COLO829 (cell line): ENCODE measurements around the gene SPAAR.
"Not testable (repeated sequence)": the region's sequence is repeated elsewhere in the genome, so short reads cannot be mapped to it uniquely, and the experiment has no call there.

Source experiments
- DNase-seq: peaks from one replicate; pipeline ENCODE4 v3.0.0; 2012; ENCODE audit warnings: low spot score

Gene SPAAR

DNA sequence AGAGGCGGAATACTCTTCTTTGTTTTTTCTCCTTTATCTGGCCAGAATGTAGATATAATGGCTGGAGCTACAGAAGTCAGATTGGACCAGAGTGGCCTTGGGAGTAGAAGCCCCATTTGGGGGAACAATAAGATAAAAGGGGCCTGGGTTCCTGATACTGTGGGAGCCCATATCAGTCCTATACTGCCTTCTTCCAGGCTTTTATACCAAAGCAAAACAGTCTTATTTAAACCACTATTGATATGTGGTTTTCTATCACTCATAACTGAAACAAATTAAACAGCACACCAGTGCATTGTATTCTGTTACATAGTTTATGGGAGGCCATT, 14.3 kb downstream of the SPAAR start:
- DNase-seq: no peak

DNA sequence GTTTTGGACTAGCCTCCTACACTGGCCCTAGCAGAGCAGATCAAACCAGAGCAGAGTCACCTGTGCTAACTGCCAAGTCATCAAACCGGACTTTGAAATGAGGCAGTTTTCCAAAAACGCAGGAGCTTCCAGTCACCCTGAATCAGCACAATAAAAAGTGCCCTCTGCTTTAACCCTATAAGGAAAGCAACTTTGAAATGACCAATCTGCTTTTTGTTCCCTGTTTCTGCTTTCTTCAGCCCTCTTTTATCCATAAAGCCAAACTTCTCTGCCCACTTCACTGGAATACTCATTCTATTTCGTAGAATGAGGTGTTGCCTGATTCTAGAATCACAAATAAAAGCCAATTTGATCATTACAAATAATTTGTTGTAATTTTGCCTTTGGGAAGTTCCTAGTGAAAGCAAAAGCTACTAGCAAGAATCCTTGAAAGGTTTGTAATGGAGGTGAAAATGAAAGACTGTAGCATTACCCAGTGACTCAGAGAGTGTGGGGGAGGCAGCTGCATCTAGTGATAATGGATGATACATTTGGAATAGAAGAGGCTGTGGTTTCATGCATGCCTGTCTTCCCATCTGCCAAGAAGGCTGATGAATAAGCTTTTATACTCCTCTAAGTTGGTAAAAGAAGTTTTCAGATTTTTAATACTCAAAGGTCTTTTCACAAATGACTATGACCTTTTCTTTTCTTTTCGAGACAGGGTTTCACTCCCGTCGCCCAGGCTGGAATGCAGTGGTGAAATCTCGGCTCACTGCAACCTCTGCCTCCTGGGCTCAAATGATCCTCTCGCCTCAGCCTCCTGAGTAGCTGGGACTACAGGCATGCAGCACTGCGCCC, 14.9 kb downstream of the SPAAR start:
- peak; percentile 95 for DNase-seq

DNA sequence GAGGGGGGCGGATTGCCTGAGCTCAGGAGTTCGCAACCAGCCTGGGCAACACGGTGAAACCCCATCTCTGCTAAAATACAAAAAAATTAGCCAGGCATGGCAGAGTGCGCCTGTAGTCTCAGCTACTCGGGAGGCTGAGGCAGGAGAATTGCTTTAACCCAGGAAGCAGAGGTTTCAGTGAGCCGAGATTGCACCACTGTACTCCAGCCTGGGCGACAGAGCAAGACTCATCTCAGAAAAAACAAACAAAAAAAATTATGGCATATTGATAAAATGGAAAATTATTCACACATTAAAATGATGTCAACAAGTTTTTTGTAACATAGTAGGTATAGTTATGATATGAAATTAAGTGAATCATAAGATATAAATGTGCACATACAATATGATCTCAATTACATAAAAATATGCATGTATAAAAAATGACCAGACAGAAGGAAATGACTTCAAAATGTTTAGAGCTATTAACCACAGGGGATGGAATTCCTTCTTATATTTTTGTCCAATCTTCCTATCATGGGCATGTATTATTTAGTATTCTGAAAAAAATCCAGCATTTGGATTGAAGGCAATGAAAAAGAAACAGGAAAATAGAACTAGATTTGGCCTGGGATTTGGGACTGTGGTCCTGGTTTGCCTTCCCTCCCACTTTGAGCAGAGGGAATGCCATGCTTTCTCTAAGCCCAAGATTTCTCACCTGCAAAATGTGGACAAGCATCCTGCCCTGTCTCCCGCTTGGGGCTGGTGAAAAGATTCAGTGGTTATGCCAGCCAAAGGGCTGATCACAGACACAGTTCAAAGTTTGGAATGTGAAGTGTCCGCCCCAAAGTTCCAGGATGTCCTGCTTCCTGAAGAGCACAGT, 19.5 kb downstream of the SPAAR start:
- no peak for DNase-seq

DNA sequence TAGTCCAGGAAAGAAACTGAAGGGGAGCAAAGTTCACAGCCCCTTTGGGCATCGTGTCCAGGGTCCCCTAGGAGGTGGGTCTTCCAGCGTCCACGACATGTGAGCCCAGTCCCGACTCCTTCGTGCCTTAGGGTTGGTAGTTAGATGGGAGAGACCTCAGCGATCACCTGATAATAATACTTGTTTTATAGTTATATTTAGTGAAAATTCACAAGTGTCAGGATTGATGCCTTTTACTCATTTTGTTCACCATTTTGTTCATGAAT, 20.1 kb downstream of the SPAAR start:
- DNase-seq: no peak

DNA sequence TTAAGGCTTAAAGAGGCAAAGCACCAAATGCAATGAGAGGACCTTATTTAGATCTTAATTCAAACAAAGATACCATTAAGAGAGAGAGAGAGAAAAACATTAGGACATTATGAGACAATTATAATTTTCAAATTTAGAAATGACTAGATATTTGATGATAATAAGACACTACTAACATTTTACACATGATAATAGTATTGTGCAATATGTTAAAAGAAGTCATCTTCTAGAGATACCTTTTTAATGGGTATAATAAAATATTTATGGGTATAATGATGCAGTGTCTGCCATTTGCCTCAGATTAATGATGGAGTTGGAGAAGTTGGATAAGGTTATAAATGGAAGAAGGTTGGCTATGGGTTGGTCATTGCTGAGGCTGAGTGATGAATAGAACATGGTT, 21.2 kb downstream of the SPAAR start:
- no peak for DNase-seq

DNA sequence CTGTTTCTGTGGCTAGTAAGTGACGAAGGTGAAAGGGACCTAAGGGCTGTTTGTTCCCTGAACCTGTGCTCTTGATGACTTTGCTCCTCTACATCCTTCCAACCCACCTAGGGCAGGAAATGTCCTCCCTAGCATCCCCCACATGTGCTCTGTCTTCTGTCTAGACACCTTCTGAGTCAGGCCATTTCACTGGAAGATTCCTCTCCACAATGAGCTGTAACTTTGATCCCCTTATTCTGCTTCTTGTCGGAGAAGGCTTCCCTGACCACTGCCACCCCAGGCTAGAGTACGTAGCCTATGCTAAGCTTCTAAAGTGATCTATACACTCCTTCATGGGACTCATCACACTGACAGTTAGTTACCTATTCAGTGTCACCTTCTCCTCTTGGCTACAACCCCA, 21.7 kb downstream of the SPAAR start:
- DNase-seq: no peak

DNA sequence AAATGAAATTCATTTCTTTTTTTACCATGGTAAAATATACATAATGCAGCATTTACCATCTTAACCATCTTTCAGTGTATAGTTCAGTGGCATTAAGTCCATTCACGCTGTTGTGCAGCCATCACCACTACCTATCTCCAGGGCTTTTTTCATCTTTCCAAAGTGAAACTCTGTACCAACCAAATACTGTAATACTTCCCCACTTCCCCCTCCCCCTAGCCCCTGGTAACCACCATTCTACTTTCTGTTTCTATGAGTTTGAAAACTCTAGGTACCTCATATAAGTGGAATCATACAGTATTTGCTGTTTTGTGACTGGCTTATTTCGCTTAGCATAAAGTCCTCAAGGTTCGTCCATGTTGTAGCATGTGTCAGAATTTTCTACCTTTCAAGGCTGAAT, 23.4 kb downstream of the SPAAR start:
- no peak for DNase-seq

DNA sequence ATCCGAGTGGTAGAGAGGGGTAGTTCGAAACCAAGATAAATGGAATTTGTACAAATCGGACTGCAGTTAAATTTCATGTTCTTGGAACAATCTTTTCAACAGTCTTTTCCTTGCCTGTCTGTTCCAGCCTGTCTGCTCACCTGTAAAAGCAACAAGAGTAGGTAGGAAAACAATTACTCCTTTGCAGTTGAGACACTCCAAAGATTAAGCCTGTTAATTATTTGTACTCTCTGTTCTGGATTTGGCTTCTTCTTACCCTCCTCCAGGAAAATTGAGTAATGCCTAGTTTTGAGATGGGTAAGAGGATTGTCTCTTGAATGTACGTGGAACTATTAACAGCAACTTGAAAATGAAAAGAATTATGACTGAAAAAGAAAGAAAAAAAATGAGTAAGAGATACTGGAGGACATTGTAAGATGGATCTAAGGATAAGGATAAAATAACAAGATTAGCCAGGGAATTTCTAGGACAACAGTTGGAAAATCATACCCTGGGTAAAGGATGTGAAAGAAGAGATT, 24.3 kb downstream of the SPAAR start:
- DNase-seq: no peak

DNA sequence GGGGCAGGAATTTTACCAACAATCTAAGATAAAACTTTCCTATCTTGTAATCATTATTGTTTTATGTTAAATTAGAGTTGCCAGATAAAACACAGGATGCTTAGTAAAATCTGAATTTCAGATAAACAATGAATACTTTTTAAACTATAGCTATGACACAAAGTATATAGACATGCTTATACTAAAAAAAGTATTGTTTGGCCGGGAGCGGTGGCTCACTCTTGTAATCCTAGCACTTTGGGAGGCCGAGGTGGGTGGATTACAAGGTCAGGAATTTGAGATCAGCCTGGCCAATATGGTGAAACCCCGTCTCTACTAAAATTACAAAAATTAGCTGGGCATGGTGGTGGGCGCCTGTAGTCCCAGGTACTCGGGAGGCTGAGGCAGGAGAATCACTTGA, 24.8 kb downstream of the SPAAR start:
- DNase-seq: not testable (repeated sequence)

DNA sequence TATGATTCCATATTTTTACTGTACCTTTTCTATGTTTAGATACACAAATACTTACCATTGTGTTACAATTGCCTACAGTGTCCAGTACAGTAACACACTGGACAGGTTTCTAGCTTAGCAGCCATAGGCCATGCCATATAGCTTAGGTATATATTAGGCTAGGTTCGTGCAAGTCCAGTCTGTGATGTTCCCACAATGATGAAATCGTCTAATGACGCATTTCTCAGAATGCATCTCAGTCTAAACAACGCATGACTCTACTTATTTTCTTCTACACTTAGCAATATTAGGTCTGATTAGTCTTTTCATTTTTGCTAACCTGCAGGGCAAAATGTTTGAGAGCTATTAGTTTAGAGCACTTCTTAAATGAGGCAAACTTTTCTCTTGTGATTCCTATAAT, 26.0 kb downstream of the SPAAR start:
- DNase-seq: no peak

DNA sequence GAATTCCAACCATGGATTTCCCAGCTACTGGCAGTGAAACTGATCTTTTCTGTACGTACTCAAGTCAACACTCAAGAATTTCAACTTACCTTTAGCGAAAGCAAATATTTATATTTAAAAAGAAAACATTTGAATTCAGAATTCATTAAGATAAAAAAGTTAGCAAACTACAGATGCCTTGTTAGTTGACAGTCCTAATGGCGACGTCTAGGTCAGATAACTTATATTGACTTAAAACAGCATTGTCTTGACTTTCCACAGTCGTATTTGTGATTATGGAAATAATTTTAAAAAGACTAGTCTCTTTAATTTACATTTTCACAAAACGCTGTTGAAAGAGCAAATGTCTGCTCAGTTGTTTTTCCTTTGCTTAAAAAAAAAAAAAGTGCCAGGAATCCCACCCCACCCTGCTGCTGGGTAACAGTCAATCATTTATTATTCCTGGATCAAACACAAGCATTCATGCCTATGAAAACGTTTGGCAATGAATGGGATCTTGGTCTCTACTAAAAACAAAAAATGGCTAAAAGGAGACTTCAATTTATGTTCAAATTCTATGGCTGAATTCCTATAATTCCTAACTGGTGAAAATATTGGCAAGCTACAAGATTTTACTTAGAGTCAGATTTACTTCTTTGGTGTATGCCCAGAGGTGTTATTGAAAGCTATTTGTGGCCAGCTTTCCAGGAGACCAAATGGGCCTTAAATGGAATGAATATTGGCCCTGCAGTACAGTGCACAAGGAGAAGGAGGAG, 26.6 kb downstream of the SPAAR start:
- peak; percentile 90 for DNase-seq

DNA sequence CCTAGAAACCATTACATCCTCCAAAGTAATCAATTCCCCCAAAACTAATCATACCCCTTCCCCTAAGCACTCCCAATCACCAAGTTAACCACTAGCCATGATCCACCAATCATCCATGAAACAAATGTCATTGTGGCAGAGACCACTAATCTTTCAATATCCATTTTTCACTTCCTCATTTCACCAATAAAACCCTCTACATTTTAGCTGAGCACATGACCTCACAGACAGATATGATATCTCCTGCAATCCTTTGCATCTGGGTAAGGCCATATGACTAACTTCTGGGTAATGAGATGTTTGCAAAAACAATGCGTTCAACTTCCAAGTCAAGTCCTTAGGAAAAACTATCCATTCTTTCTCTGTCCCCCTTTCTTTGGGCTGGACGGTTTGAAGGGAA, 27.9 kb downstream of the SPAAR start:
- DNase-seq: no peak

DNA sequence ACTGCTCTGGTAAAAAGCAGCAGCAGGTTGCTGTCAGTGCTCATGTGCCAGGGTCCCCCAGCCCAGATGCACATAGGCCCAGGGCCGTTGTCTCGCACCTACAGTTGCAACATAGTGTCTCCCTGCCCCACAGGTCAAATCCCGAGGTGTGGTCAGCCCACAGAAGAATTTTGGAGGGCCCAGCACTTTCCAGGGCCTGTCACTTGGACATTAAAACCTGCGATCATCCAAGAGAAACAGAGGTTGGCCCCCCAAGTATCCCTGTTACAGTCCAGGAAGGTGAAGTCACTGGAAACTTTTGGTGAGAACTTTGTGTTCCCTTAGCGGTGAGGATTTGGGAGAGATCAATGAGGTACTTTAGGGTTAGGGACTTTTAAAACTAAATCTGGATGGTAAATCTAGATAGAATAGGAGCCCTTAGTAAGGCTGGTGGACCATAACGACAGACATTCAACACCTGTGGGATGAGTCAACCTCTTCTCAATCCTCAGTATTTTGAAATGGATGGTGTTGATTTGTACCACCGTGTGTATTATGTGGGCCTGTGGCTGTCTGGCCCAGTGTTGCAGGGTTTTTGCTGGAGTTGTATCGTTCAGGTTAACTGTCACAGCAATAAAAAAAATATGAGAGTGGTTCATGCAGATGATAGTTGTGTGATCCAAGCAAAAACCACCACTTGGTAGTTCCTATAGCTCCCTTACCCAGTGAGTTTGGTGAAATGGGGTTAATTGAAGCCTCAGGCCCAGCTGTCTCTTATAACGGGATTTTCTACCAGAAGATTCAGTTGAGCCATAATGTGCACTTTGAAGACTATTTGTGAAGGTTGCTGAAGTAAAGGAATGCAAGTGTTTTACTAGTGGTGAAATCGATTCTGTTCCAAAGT, 29.4 kb downstream of the SPAAR start:
- no peak for DNase-seq

DNA sequence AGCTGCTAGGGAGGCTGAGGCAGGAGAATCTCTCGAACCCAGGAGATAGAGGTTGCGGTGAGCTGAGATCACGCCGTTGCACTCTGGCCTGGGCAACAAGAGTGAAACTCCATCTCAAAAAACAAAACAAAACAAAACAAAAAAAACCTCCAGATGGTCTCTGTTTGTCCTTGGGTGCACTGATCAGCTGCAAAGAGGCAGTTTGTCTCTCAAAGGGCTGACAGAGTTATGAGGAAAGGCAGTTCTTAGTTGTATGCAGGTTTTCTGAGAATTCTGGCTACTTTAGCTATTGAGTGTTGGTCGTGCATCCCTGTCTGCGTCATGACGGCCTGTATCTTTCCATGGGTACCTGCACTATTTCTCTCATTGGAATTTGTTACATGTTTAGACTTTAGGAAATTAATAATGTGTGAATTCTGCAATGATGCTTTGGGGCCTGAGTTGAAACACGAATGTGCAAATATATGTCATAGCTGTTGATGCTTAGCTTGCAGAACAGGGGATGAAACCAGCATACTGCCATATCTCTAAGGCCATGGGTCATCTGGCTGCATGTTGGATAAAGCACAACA, 30.5 kb downstream of the SPAAR start:
- DNase-seq: no peak

DNA sequence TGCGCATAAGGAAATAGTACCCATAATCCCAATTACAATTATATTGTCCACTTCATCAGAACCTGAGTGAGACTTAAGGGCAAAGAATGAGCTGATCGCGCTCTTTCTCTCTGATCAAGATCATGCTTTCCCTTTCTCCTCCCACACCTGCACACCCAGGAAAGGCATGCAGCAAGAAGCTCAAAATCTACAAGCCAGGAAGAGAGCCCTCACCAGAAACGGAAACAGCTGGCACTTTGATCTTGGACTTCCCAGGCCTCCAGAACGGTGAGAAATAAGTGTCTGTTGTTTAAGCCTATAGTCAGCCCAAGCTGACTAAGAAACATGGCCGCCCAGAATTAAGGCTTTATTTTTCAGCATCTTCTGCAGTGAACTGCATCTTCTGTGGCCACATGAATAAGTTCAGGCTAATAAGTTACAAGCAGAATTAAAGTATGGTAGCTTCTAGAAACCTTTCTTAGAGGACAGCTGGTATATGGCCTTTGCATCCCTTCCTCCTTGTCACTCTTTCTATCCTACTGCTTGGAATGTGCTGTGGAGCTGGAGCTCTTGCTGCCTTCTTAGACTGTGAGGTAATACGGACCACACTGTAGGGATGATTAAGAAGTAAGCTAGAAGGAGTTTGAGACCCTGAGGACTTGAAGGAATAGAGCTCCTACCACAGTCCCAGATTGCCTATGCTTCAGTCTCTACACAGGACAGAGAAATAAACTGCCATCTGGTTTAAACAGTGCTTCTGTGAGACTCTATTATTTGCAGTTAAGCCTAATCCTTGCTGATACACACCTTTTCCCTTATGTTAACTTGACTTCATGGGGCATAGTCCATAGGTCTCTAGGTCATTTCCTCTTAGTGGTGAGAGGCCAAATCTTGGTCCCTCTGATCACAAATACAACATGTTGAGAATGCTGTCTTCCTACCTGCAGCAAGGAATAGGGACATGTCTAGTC, 31.4 kb downstream of the SPAAR start:
- DNase-seq: no peak

DNA sequence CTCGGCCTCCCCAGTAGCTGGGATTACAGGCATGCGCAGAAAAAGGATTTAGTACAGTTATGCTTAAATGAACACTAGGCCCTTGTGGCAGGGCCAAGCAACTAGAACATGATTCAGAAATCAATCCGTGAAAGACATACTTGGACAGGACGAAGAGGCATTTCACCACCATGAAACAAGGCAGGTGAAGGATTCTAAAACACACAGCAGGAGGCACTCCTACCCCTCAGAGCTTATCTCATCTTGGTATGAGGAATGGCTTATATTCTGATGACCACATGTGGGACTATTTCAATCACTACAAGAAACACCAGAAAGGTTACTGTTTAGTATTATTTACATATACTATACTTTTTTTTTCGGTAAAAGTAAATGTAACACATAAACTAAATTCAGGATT, 33.0 kb downstream of the SPAAR start:
- DNase-seq: no peak

DNA sequence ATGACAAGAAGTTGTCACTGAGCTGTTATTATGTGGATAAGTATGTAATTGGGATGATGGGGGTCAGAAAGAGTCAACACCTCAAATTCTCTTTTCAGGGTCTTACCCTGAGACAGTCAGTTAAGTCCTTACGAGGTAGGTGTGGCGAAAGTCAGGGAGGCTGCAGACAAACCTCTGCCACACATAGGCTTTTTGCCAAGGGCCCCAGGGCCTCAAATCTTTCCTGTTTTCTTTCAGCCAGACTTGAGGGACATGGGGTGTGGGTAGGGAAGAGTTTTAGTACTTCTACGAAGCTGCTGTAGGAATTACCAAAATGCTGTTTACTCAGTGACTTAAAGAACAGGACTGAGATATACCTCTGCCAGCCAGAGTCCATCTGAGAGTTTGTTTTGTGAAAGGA, 34.9 kb downstream of the SPAAR start:
- no peak for DNase-seq

DNA sequence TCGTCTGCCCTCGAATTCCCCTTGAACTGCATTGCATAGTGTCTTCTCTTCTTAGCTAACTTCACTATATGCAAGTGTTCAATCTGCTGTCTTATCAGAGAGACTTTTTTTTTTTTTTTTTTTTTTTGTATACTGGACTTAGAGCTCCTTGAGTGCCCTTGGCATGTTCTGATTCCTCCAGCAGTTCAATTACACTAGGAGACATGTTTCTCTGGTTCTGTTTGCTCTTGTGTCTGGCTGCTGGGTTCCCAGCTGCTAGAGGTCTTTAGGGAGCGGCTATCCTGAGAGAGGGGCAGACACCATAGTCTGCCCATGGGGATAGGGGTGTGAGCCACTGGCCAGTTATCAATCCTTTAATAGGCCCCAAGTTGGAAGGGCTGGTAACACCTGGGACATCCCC, 35.6 kb downstream of the SPAAR start:
- DNase-seq: no peak

DNA sequence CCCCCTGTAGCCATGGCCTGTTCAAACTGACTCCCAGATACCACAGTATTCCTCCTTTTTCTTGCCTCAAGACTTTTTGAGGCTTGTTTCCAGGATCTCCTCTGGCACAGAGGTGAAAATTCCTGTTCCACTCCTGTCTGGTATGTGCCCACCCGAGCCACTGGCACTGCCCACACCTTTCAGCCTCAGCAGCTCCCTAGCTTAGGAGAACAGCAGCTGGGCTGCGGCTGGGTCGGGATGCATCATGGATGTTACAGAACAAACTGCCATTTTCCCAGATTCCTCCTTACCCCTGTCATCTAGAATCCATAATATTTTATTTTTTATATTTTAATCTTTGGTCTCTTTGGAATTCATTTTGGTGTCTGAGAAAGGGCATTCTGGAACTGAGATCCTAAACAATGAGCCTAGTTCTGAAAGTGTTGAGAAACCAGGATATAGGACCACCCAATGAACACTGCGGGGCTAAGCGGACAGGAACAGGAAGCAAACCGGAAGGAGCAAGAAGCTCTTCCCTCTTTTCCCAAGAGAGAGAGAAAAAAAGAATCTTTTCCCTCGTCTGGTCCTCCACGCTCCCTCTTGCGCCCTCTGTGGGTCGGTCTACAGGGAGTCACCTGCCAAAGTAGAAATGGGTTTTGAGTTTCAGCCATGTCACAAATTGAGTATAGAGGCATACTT, 36.2 kb downstream of the SPAAR start:
- DNase-seq: peak; percentile 97

DNA sequence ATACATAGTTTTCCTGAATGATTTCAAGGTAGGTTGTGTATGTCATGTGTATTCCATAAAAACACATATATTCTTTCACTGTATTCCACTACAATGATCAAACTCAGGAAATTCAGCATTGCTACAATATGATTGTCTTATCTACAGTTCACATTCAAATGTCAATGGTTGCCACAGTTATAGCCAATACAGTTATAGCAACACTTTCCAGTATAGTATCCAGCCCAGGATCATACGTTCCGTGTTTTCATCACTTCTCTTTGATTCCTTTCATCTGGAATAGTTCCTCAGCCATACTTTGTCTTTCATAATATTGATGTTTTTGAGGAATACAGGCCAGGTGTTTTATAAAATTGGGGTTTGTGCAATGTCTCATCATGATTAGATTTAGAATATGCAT, 39.2 kb downstream of the SPAAR start:
- no peak for DNase-seq
